Erythroblast (primary cell): ENCODE data around the gene MAST4.

Experiments
- GATA1 ChIP-seq: IDR thresholded peaks from 2 replicates; pipeline ENCODE4 v1.6.1; 2011; ENCODE audit warnings: low read depth, mild to moderate bottlenecking, control low read depth, low read length, moderate library complexity
- POLR2A ChIP-seq: IDR thresholded peaks from 2 replicates; pipeline ENCODE4 v1.6.1; 2011; ENCODE audit warnings: mild to moderate bottlenecking, low read length

DNA sequence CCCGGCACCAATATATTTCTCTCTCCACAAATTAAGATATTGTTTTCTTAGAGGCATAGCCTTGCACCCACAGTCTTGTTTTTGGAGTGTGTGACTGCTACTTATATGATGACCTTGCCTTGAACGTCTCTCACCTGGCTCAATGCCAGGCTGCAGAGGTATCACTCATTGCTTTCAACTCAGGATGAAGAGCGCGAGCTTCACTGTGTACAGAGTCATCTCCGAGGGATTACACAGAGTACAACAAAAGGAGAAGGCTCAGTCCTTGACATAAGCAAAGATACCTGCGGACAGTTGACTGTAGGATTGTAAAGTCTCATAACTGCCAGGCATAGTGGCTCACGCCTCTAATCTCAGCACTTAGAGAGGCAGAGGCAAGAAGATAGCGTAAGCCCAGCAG, 546.6 kb downstream of the MAST4 start:
- TF ChIP-seq POLR2A (no peak), GATA1 (no peak)
